ENCODE measurements around the gene COL26A1. TPM values are rescaled to one million over a fixed set of nuclear protein-coding genes. Genes with fewer than 3 reads are reported as not detected.

Gene COL26A1
- total and polyA plus RNA-seq, 2 of the 4 experiments (the other 2 are of a cell fraction): not detected

DNA sequence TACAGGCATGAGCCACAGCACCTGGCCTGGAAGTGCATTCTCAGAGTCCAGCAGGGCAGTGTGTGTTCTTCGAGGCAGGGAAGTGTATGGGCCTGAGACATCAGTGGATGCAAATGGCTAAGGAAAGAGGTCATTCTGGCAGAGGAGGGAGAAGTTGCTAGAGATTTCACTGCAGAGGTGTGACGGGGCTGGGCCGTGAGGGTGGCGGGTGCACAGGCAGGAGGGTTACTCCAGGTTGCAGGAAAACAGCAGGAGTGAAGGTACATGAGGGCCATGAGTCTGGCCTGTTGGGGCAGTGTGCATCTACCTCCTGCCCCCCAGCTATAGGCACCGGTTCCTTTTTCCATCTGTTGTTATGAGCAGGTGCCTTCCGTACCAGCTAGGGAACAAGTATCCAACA lies 29.3 kb downstream of the COL26A1 start:
- Histone ChIP-seq H3K4ac (ENCODE audit: low read depth, low read length) (no peak overlapping the region), H3K36me3 (ENCODE audit: control insufficient read depth, insufficient read depth, low read length) (no peaks in the 10 kb centered on the region), H3K4me2 (ENCODE audit: low read depth, low read length) (no peak overlapping the region), H4K5ac (ENCODE audit: low read depth, low read length) (no peak overlapping the region), H4K91ac (ENCODE audit: insufficient read depth, low read depth, low read length) (no peak overlapping the region), H3K27ac (ENCODE audit: insufficient read depth, low read length) (no peak overlapping the region), H2BK20ac (ENCODE audit: low read depth, low read length) (no peak overlapping the region), H4K20me1 (ENCODE audit: insufficient read depth, low read length) (no peaks in the 10 kb centered on the region), H4K8ac (ENCODE audit: low read depth in 2 of 2, low read length in 2 of 2) (no peak overlapping the region), H3K9me3 (ENCODE audit: control insufficient read depth, insufficient read depth, low read length) (no peaks in the 10 kb centered on the region), H3K9ac (ENCODE audit: low read depth, low read length) (no peak overlapping the region), H3K9me1 (ENCODE audit: insufficient read depth, low read length) (no peaks in the 10 kb centered on the region), H2AK9ac (replicated peaks; ENCODE audit: low read depth, low read length, poor library complexity) (no peak overlapping the region), H2BK15ac (ENCODE audit: low read depth, low read length) (no peak overlapping the region), H2AK5ac (ENCODE audit: low read depth, low read length) (no peak overlapping the region), H3K4me1 (ENCODE audit: control insufficient read depth, insufficient read depth, low read length) (no peaks in the 10 kb centered on the region; the same call in 1 of the 2 replicates), H3K4me3 (ENCODE audit: insufficient read depth, low read depth, low read length) (no peak overlapping the region), H3K27me3 (ENCODE audit: control insufficient read depth, insufficient read depth, low read length) (peaks cover 36% of the 10 kb centered on the region), H3K56ac (ENCODE audit: extremely low read depth, insufficient read depth, low read length) (no peak overlapping the region), H2BK120ac (ENCODE audit: low read depth, low read length) (no peak overlapping the region), H3K79me1 (ENCODE audit: low read depth in 1 of 2, low read length in 2 of 2) (no peaks in the 10 kb centered on the region), H2AFZ (replicated peaks; ENCODE audit: low read length, poor library complexity) (no peak overlapping the region), H2BK5ac (ENCODE audit: low read depth, low read length, poor library complexity, severe bottlenecking) (no peak overlapping the region), H3K14ac (replicated peaks; ENCODE audit: low read depth, low read length) (no peak overlapping the region), H3K18ac (ENCODE audit: low read depth, low read length) (no peak overlapping the region), H3K23ac (ENCODE audit: low read depth, low read length) (no peak overlapping the region)
- intact Hi-C loops (cut with micrococcal nuclease) (no loop called here), dilution Hi-C loops (cut with HindIII; ENCODE audit: low sequenced_read_pairs, unreplicated experiment) (no loop called here), in situ Hi-C loops (cut with MboI; ENCODE audit: low sequenced_read_pairs) (no loop called here)
- no peak for TF ChIP-seq CEBPB (IDR thresholded peaks at IDR 0.05; ENCODE audit: low read depth, low read length)
- TF ChIP-seq CTCF (conservative IDR thresholded peaks at IDR 0.05; ENCODE audit: low read depth, low read length): no peak
- TF ChIP-seq RCOR1 (IDR thresholded peaks at IDR 0.05; ENCODE audit: insufficient replicate concordance, low read length): no peak
- TF ChIP-seq MAFK (IDR thresholded peaks at IDR 0.05; ENCODE audit: low read depth, low read length): no peak
- TF ChIP-seq RAD21 (IDR thresholded peaks at IDR 0.05; ENCODE audit: low read length): no peak
- no peak for TF ChIP-seq FOS (IDR thresholded peaks at IDR 0.05; ENCODE audit: low read depth, low read length)
- no peak for TF ChIP-seq POLR2A (IDR thresholded peaks at IDR 0.05; ENCODE audit: low read depth, low read length)
- TF ChIP-seq MAZ (IDR thresholded peaks at IDR 0.05; ENCODE audit: borderline replicate concordance, low read depth, low read length): no peak
- TF ChIP-seq RFX5 (IDR thresholded peaks at IDR 0.05; ENCODE audit: low read depth, low read length): no peak
- no peak for TF ChIP-seq BHLHE40 (IDR thresholded peaks at IDR 0.05; ENCODE audit: low read depth, low read length)
- TF ChIP-seq SMC3 (IDR thresholded peaks at IDR 0.05; ENCODE audit: low read depth, low read length): no peak
- no peak for TF ChIP-seq USF2 (IDR thresholded peaks at IDR 0.05; ENCODE audit: low read depth, low read length)
- TF ChIP-seq NFE2L2 (IDR thresholded peaks at IDR 0.05; ENCODE audit: low read depth, low read length): no peak
- no peak for TF ChIP-seq MXI1 (IDR thresholded peaks at IDR 0.05; ENCODE audit: borderline replicate concordance, low read depth, low read length)
- no peak for TF ChIP-seq CHD1 (IDR thresholded peaks at IDR 0.05; ENCODE audit: low read depth, low read length)
- TF ChIP-seq, protein P1, sequence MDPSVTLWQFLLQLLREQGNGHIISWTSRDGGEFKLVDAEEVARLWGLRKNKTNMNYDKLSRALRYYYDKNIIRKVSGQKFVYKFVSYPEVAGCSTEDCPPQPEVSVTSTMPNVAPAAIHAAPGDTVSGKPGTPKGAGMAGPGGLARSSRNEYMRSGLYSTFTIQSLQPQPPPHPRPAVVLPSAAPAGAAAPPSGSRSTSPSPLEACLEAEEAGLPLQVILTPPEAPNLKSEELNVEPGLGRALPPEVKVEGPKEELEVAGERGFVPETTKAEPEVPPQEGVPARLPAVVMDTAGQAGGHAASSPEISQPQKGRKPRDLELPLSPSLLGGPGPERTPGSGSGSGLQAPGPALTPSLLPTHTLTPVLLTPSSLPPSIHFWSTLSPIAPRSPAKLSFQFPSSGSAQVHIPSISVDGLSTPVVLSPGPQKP (IDR thresholded peaks at IDR 0.05; ENCODE audit: borderline replicate concordance, low read depth, low read length): no peak
- DNase-seq (no peak), ATAC-seq (ENCODE audit: low read depth) (no peak)
- CTCF ChIA-PET: no interaction called here
- 60% methylated on average over 1 of the region's 6 CpGs; no CpG with 5 or more reads in 1 of the 2 experiments for WGBS, 2 experiments (ENCODE audit: extremely low coverage in 2 of 2, insufficient read length in 1 of 2)
- BruUV-seq (replicated peaks): no TSS peak
- POLR2A ChIA-PET (ENCODE audit: unreplicated experiment): no interaction called here
